Stimulated activated naive B cell treated with anti-CD40 and anti-IgM and Interleukin-4, amounts not matched to agents 10 μg/mL and 1 μg/mL and 100 μg/mL, for 72 hours (primary cell): Measurements from ENCODE around the gene URM1.
"Not testable (repeated sequence)": the region's sequence is repeated elsewhere in the genome, so short reads cannot be mapped to it uniquely, and the experiment has no call there.

ENCODE experiments used
- ATAC-seq, 2 donors: fragments of 150-1000 bp; cut with Tn5 transposase; replicated peaks; 2 replicates each; pipeline ENCODE4 v1.10.0; 2021; ENCODE audit warnings: moderate library complexity in 1 of 2
- DNase-seq: peaks from one replicate; pipeline ENCODE4 v3.0.0; 2021
- H3K27ac Mint-ChIP-seq: one replicate; pipeline ENCODE4 v1.8.0; 2022; ENCODE audit warnings: mild to moderate bottlenecking, mixed read lengths
- H3K27me3 Mint-ChIP-seq, 2 donors: one replicate each; pipeline ENCODE4 v1.8.0; 2022; ENCODE audit warnings: mixed read lengths in 2 of 2
- H3K36me3 Mint-ChIP-seq, 2 donors: one replicate each; pipeline ENCODE4 v1.8.0; 2022; ENCODE audit warnings: mixed read lengths in 2 of 2, mild to moderate bottlenecking in 1 of 2
- H3K4me1 Mint-ChIP-seq, 2 donors: one replicate each; pipeline ENCODE4 v1.8.0; 2022; ENCODE audit warnings: mixed read lengths in 2 of 2, mild to moderate bottlenecking in 1 of 2
- H3K4me3 Mint-ChIP-seq, 2 donors: one replicate each; pipeline ENCODE4 v1.8.0; 2022; ENCODE audit warnings: mild to moderate bottlenecking in 2 of 2, mixed read lengths in 2 of 2, moderate library complexity in 1 of 2
- H3K9me3 Mint-ChIP-seq, 2 donors: one replicate each; pipeline ENCODE4 v1.8.0; 2022; ENCODE audit warnings: mixed read lengths in 2 of 2, mild to moderate bottlenecking in 1 of 2

URM1 gene

GRCh38 chr9:128416014-128416413 lies 44.8 kb downstream of the URM1 start:
- Mint-ChIP-seq H3K9me3 (no peaks in the 10 kb centered on the region), H3K27ac (no peak overlapping the region), H3K36me3 (no peaks in the 10 kb centered on the region), H3K4me3 (no peak overlapping the region), H3K27me3 (peaks cover 39 to 73% of the 10 kb centered on the region in 2 donors), H3K4me1 (peaks cover 3 to 16% of the 10 kb centered on the region in 2 donors)
- no peak for DNase-seq
- ATAC-seq, result no peak

- Mint-ChIP-seq H3K9me3 (no peaks in the 10 kb centered on the region), H3K27me3 (peaks cover 34 to 68% of the 10 kb centered on the region in 2 donors), H3K27ac (no peak overlapping the region), H3K36me3 (no peaks in the 10 kb centered on the region), H3K4me1 (peaks cover 7 to 21% of the 10 kb centered on the region in 2 donors), H3K4me3 (no peak overlapping the region)
- ATAC-seq (no peak), DNase-seq (no peak)
Measured at GRCh38 chr9:128416432-128417019, 45.4 kb downstream of the URM1 start.

- peaks cover 7 to 22% of the 10 kb centered on the region in 2 donors for H3K4me1 Mint-ChIP-seq
- H3K4me3 Mint-ChIP-seq, result peak overlapping the region; percentile 83 to 85
- ATAC-seq, result peak in 1 of 2 donors; percentile 10
- peak overlapping the region; percentile 71 for H3K27ac Mint-ChIP-seq
- DNase-seq, result no peak
- H3K9me3 Mint-ChIP-seq, result no peaks in the 10 kb centered on the region
- no peaks in the 10 kb centered on the region for H3K36me3 Mint-ChIP-seq
- H3K27me3 Mint-ChIP-seq, result peaks cover 27 to 50% of the 10 kb centered on the region in 2 donors
Measured at GRCh38 chr9:128419061-128419925, 48.1 kb downstream of the URM1 start.

- H3K9me3 Mint-ChIP-seq, result no peaks in the 10 kb centered on the region
Measured at GRCh38 chr9:128420060-128420650, 49.0 kb downstream of the URM1 start.

GRCh38 chr9:128420651-128421481 lies 49.7 kb downstream of the URM1 start, which contains the start of gene CERCAM:
CERCAM (plus strand) TSS chr9:128420857; CDS start chr9:128420878, 21 bp downstream.
- H3K27ac Mint-ChIP-seq, result peak within 1 kb of the TSS; percentile 73
- peaks cover 14 to 35% of the 10 kb centered on the region in 2 donors for H3K27me3 Mint-ChIP-seq
- peaks cover 7 to 22% of the 10 kb centered on the region in 2 donors for H3K4me1 Mint-ChIP-seq
- DNase-seq (peak; percentile 39), ATAC-seq (peak; percentile 83 to 85)
- no peaks in the 10 kb centered on the region for H3K9me3 Mint-ChIP-seq
- peak within 1 kb of the TSS; percentile 84 to 85 for H3K4me3 Mint-ChIP-seq
- no peaks in the 10 kb centered on the region for H3K36me3 Mint-ChIP-seq

More at GRCh38 chr9:128420060-128420650, 49.0 kb downstream of the URM1 start:
- H3K36me3 Mint-ChIP-seq, result no peaks in the 10 kb centered on the region
- peak overlapping the region; percentile 83 to 85 for H3K4me3 Mint-ChIP-seq
- H3K27me3 Mint-ChIP-seq, result peaks cover 20 to 42% of the 10 kb centered on the region in 2 donors
- ATAC-seq (peak; percentile 82 to 85), DNase-seq (peak; percentile 72)
- H3K4me1 Mint-ChIP-seq, result peaks cover 7 to 22% of the 10 kb centered on the region in 2 donors
- H3K27ac Mint-ChIP-seq, result peak overlapping the region; percentile 71

GRCh38 chr9:128421482-128421996 lies 50.4 kb downstream of the URM1 start:
- Mint-ChIP-seq H3K4me1 (peaks cover 7 to 20% of the 10 kb centered on the region in 2 donors), H3K27me3 (peaks cover 12 to 28% of the 10 kb centered on the region in 2 donors), H3K4me3 (peak overlapping the region; percentile 84 to 85), H3K27ac (no peak overlapping the region), H3K9me3 (no peaks in the 10 kb centered on the region), H3K36me3 (no peaks in the 10 kb centered on the region)
- no peak for ATAC-seq
- no peak for DNase-seq

- Mint-ChIP-seq H3K4me3 (peak overlapping the region; percentile 25 to 85), H3K27me3 (peaks cover 10 to 21% of the 10 kb centered on the region in 2 donors), H3K4me1 (peaks cover 7 to 17% of the 10 kb centered on the region in 2 donors)
- H3K36me3 Mint-ChIP-seq, DNase-seq, H3K9me3 Mint-ChIP-seq, ATAC-seq, H3K27ac Mint-ChIP-seq: not testable (repeated sequence)
Measured at GRCh38 chr9:128422022-128422782, 51.0 kb downstream of the URM1 start.

- Mint-ChIP-seq H3K9me3 (no peaks in the 10 kb centered on the region), H3K27me3 (peaks cover 6 to 16% of the 10 kb centered on the region in 2 donors), H3K27ac (no peak overlapping the region), H3K4me1 (peaks cover 7 to 17% of the 10 kb centered on the region in 2 donors), H3K4me3 (no peak overlapping the region), H3K36me3 (no peaks in the 10 kb centered on the region)
- DNase-seq, result no peak
- ATAC-seq, result no peak
Measured at GRCh38 chr9:128422783-128423150, 51.6 kb downstream of the URM1 start.

- not testable (repeated sequence) for H3K36me3 Mint-ChIP-seq, DNase-seq, H3K27ac Mint-ChIP-seq, ATAC-seq, H3K4me3 Mint-ChIP-seq, H3K9me3 Mint-ChIP-seq
- peaks cover 6 to 16% of the 10 kb centered on the region in 2 donors for H3K27me3 Mint-ChIP-seq
- peaks cover 7 to 17% of the 10 kb centered on the region in 2 donors for H3K4me1 Mint-ChIP-seq
Measured at GRCh38 chr9:128423356-128423755, 52.2 kb downstream of the URM1 start.

- H3K27ac Mint-ChIP-seq, result no peak overlapping the region
- peaks cover 7 to 15% of the 10 kb centered on the region in 2 donors for H3K4me1 Mint-ChIP-seq
- DNase-seq (no peak), ATAC-seq (no peak)
- peaks cover 6 to 8% of the 10 kb centered on the region in 2 donors for H3K27me3 Mint-ChIP-seq
- H3K9me3 Mint-ChIP-seq, result no peaks in the 10 kb centered on the region
- H3K36me3 Mint-ChIP-seq, result no peaks in the 10 kb centered on the region
- no peak overlapping the region for H3K4me3 Mint-ChIP-seq
Measured at GRCh38 chr9:128424268-128424780, 53.1 kb downstream of the URM1 start.

- no peak overlapping the region for H3K4me3 Mint-ChIP-seq
Measured at GRCh38 chr9:128428644-128429512, 57.7 kb downstream of the URM1 start.

GRCh38 chr9:128429513-128430086 lies 58.4 kb downstream of the URM1 start:
- ATAC-seq, result no peak
- no peak overlapping the region for H3K4me3 Mint-ChIP-seq

More at GRCh38 chr9:128428644-128429512, 57.7 kb downstream of the URM1 start:
- Mint-ChIP-seq H3K9me3 (no peaks in the 10 kb centered on the region), H3K36me3 (no peaks in the 10 kb centered on the region), H3K27ac (no peak overlapping the region), H3K27me3 (no peaks in the 10 kb centered on the region), H3K4me1 (no peaks in the 10 kb centered on the region)
- DNase-seq (no peak), ATAC-seq (no peak)

More at GRCh38 chr9:128429513-128430086, 58.4 kb downstream of the URM1 start:
- no peaks in the 10 kb centered on the region for H3K27me3 Mint-ChIP-seq
- no peaks in the 10 kb centered on the region for H3K36me3 Mint-ChIP-seq
- no peak overlapping the region for H3K27ac Mint-ChIP-seq
- no peaks in the 10 kb centered on the region for H3K4me1 Mint-ChIP-seq
- no peak for DNase-seq
- H3K9me3 Mint-ChIP-seq, result no peaks in the 10 kb centered on the region
